Left ventricle myocardium superior (tissue), 1 donor: Measurements from ENCODE around the gene PIEZO2. TPM values are rescaled to one million over a fixed set of nuclear protein-coding genes. Genes with fewer than 3 reads are reported as not detected.
A peak's percentile ranks its signal among the peaks of the same experiment; 100 is the strongest.
"Not testable (repeated sequence)": the region's sequence is repeated elsewhere in the genome, so short reads cannot be mapped to it uniquely, and the experiment has no call there.

Experiments used
- ATAC-seq: fragments of 200-7000 bp; cut with Tn5 transposase; one replicate; pipeline ENCODE4 v1.9.1; 2020; ENCODE audit warnings: mild to moderate bottlenecking, moderate library complexity
- DNase-seq: peaks from one replicate; pipeline ENCODE4 v3.0.0-alpha.2; 2020
- intact Hi-C: fragments of 100-400 bp; cut with micrococcal nuclease; formaldehyde crosslinking; loops from one replicate; pipeline ENCODE4 v1.11.0; 2022
- long read RNA-seq: library from polyadenylated mRNA; unstranded; transcript quantifications from one replicate; pipeline ENCODE4 v2.0.0, GENCODE V29; 2021
- total RNA-seq: library from RNA; stranded (reverse); fragmentation: NEBNext Ultra II Directional; extraction: Animal tissue kit (Norgen Biotek cat#: 25700); gene quantifications from one replicate; pipeline ENCODE4 v1.2.1, GENCODE V29; 2021
- donor health status: DM: no; HTN: yes; CAD: no; lungs with severe emphysema.

The PIEZO2 gene
- total RNA-seq: 1.1 TPM
- long read RNA-seq: 0 reads

GRCh38 chr18:11149441-11150270, at the start of gene PIEZO2:
TSS of gene PIEZO2 (minus strand) at chr18:11149569. CDS start at chr18:11148588, 981 bp downstream.
- peak; percentile 76 for ATAC-seq
- DNase-seq: peak; percentile 66
- intact Hi-C loops: loop anchor here (5.0 kb wide), 1 partner anchor 587 kb away; no protein-coding TSS in a partner anchor

- ATAC-seq (no peak), DNase-seq (no peak)
- intact Hi-C loops: no loop called here
These were observed 34.3 kb upstream of the PIEZO2 start for GRCh38 chr18:11183637-11184036.

- ATAC-seq, DNase-seq, intact Hi-C loops: not testable (repeated sequence)
These were observed 32.3 kb upstream of the PIEZO2 start for GRCh38 chr18:11181629-11182028.

GRCh38 chr18:11179959-11180519, 30.7 kb upstream of the PIEZO2 start:
- ATAC-seq (no peak), DNase-seq (no peak)
- intact Hi-C loops: no loop called here

DNA sequence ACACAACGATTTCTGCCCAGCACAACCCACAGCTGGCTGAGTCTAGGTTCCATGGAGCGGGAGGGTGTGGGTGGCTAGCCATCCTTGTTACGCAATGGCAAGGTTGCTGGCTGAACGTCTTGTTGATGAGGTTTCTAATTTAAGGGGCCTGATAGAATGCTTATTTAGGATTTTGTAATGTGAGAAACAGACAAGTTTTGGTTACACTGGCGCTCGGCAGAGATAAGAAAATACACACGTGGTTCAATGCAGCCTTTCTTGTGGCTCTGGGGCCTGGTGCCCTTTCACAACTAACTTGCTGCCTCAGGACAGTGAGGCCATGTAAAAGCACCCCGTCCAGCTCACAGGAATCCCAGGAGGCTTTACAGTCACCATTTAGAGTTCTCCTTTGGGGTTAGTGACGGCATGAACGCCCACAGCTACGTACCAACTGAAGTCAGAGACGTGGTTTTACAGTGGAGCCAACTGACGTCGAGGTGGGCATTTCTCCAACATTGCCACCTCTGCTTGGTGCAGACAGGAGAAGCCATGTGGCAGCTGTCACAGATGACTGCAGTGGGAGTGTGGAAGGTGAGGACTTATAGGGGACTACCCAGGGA, 29.7 kb upstream of the PIEZO2 start:
- ATAC-seq (peak; percentile 90), DNase-seq (peak; percentile 53)
- intact Hi-C loops: no loop called here

DNA sequence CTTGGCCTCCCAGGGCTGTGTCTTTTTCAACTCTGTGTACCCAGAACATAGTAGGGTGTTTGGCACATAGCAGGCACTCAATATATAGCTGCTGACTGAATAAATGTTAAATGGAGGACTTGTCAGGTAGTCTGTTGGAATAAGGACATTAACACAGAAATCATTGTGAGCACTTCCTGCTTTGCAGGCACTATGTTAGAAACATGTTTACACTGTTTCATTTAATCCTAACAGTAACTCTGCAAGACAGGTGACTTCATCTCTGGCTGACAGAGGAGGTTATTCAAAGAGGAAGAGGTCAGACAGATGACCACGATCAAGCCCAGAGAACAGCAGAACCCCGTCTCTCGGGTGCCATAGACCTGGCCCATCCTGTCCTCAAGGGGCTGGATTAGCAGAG, 28.0 kb upstream of the PIEZO2 start:
- intact Hi-C loops: no loop called here
- ATAC-seq: no peak

DNA sequence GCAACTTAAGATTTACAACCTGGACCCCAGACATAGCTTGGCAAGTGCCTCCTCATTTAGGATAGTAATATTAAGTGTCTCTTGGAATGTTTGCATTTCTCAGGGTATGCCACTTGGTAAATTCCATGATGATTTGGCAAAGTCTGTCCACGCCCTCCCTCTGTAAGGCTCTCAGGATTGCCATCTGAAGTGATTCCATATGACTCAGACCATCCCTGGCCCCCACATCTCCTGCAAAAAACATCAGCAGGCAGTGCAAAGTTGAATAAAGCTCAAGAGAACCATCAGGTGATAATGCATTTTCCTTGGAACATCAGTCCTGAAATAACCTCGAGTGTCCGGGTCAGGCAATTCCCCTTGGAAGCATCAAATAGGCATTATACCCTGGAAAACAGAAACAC, 27.1 kb upstream of the PIEZO2 start:
- intact Hi-C loops: no loop called here
- no peak for ATAC-seq

More for the DNA sequence above, 28.0 kb upstream of the PIEZO2 start:
- no peak for DNase-seq

GRCh38 chr18:11175266-11175979, 26.1 kb upstream of the PIEZO2 start:
- no peak for DNase-seq
- intact Hi-C loops: no loop called here
- no peak for ATAC-seq

More for the DNA sequence above, 27.1 kb upstream of the PIEZO2 start:
- no peak for DNase-seq

DNA sequence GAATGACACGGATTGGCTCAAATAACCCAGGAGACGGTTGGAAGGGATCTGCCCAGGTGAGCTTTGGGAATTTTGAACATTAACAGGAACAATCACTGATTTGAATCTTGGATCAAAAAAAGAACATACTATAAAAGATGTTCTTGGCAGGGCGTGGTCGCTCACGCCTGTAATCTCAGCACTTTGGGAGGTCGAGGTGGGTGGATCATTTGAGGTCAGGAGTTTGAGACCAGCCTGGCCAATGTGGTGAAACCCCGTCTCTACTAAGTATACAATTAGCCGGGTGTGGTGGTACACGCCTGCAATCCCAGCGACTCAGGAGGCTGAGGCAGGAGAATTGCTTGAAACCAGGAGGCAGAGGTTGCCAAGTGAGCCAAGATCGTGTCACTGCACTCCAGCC, 24.8 kb upstream of the PIEZO2 start:
- ATAC-seq, intact Hi-C loops, DNase-seq: not testable (repeated sequence)

GRCh38 chr18:11167778-11168177, 18.4 kb upstream of the PIEZO2 start:
- DNase-seq (no peak), ATAC-seq (no peak)
- intact Hi-C loops: no loop called here

DNA sequence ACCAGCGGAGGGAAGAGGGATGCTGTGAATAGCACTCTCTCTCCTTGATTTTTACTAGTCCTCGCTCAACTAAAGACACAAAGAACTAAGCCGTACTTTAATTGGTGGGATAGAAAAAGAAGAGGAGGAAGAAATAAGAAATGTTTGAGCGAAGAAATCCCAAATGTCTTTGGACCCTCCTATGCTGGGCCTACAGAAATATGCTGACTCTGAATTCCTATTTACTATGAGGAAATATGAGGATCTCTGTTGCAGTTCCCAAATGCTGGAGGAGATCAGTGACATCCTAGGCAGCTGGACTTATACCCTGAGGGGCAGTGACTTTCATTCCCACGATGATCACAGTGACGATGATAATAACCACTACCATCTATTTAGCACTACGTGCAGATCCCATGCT, 16.6 kb upstream of the PIEZO2 start:
- ATAC-seq: no peak
- DNase-seq: no peak
- intact Hi-C loops: no loop called here

- ATAC-seq: no peak
- intact Hi-C loops: no loop called here
- no peak for DNase-seq
These were observed 15.8 kb upstream of the PIEZO2 start for GRCh38 chr18:11165138-11165537.

GRCh38 chr18:11163665-11164064, 14.3 kb upstream of the PIEZO2 start:
- ATAC-seq: peak; percentile 66
- intact Hi-C loops: no loop called here
- peak; percentile 63 for DNase-seq

DNA sequence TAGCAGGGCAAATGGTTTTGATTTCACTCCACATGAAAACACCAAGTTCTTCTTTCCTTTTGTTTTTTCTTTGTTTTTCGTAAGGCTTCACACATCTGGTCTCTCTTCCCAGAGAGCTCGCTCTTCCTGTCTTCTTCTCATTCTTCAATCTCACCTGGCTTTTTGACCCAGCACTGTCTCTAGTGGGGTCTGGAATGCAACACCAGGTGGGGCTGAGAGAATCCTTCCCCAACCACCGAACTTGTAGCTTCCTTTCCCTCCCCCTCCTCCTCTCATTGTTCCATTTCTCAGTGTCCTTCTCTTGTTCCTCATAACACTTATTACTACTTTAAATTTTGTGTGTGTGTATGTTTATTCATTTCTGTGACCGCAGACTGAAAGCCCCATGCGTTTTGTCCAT, 13.5 kb upstream of the PIEZO2 start:
- no peak for DNase-seq
- intact Hi-C loops: no loop called here
- no peak for ATAC-seq

DNA sequence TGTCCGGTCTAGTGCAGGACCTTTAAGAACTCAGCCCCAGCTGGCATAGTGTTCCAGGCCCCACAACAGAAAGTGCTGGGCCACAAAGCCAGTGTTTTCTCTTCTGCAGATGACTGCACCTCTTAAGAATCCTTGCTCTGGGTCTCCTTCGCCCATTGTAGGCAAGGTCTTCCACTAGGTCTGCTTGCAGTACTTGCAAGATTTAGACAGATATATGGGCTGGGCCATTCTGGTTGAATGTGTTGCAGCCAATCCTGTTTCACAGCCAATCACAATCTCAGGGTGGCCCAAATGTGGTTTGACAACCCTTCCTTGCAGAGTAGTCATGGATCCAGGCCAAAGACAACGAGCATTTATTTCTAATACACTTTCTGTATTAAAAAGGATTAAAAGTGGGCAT, 13.1 kb upstream of the PIEZO2 start:
- intact Hi-C loops: no loop called here
- ATAC-seq: no peak

DNA sequence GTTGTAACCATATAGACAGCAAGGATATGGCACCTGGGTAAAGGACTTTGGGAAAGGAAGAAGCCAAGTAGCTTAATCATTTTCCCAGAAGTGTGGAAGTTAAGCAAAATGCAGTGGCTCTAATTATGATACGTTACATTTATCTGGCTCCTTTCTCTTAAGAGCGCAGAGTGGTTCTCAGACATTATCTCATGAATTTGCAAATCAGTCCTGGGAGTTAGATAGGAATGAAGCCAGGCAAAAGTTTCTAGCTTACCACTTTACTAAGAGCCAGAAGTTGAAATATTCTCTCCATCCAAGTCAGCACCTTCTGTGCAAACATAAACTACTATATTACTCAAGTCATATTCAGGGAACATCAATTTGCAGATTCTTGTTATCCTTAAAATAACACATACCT, 10.9 kb upstream of the PIEZO2 start:
- no peak for DNase-seq
- intact Hi-C loops: no loop called here
- ATAC-seq: no peak

More for the DNA sequence above, 13.1 kb upstream of the PIEZO2 start:
- DNase-seq: no peak

DNA sequence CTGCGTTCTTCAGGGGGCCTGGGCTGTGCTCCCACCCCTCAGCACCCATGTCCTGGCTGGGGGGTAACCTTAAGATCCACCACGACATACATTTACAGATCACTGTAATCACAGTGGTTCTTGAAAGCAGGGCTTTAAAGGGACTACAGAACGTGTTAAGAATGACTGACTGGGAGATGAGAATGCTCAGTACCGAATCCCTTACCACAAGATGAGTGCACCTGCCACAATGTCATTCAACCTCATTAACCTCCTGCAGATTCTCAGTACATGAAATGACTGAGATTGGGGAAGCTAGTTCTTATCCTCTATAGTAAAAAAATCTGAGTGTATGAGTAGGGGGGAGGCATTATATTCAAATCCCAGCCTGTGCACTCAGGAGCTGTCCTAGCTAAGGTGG, 10.5 kb upstream of the PIEZO2 start:
- DNase-seq (no peak), ATAC-seq (no peak)
- intact Hi-C loops: no loop called here

GRCh38 chr18:11156978-11157377, 7.6 kb upstream of the PIEZO2 start:
- intact Hi-C loops: no loop called here
- ATAC-seq (no peak), DNase-seq (no peak)

DNA sequence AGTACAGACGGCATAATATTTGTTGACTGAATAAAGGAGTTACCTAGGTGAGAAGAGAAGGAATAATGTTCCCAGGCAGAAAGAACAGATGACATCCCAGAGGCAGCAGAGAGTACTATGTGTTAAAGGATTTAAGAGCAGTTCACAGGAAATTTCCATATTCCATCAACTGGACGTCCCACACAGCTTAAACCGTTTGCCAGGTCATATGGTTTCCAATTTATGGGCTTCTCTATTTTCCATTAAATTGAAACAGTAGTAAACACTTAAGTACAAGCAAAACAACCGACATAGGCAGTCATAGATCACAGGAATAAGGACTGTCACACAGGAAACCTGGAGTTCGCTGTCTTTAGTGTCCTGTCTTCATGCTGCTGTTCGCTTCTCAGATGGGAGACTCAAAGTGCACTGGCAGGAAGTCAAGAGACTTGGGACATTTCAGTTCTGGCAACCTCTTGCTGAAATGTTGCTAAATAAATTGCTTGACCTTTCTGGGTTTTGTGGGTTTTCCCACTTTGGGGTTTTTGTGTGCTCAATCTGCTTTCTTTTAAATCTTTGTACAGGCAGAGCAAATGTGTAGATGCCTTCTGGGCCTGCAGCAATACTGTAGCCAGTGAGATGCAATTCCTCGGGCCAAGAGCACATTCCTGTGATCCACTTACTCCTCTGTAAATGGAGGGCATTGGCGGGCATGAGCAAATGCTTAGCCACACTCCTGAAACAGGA, 5.8 kb upstream of the PIEZO2 start:
- no peak for DNase-seq
- ATAC-seq: no peak
- intact Hi-C loops: no loop called here
